Keratinocyte (primary cell): ENCODE data around the gene CLTC. TPM values are rescaled to one million over a fixed set of nuclear protein-coding genes. Genes with fewer than 3 reads are reported as not detected.

Source experiments
- DNase-seq: peaks from one replicate; pipeline ENCODE4 v3.0.0-alpha.2; 2011; ENCODE audit warnings: low read depth, missing footprints, low spot score
- FAIRE-seq: peaks from 2 replicates; lab custom pipeline; 2011; peaks lifted over from hg19 to GRCh38; lab: Jason Lieb, UNC
- H2AFZ ChIP-seq: 2 replicates; pipeline ENCODE4 v1.6.0; 2012; ENCODE audit warnings: low read length, control low read depth, inconsistent platforms; ENCODE audit not compliant: control insufficient read depth
- H3K27ac ChIP-seq: 2 replicates; pipeline ENCODE4 v1.5.1; 2011; ENCODE audit warnings: low read length; ENCODE audit not compliant: control insufficient read depth, insufficient read depth
- H3K27me3 ChIP-seq: 3 replicates; pipeline ENCODE4 v1.6.0; 2011; ENCODE audit warnings: low read length; ENCODE audit not compliant: control insufficient read depth, insufficient read depth; ENCODE audit errors: extremely low read depth
- H3K36me3 ChIP-seq, 2 experiments: 2 replicates in 1 of 2; 3 replicates in 1 of 2; pipeline ENCODE4 v1.5.1; 2011; ENCODE audit warnings: low read length in 2 of 2, mild to moderate bottlenecking in 1 of 2; ENCODE audit not compliant: control insufficient read depth in 2 of 2, insufficient read depth in 2 of 2; ENCODE audit errors: extremely low read depth in 1 of 2
- H3K4me1 ChIP-seq: 3 replicates; pipeline ENCODE4 v1.5.1; 2011; ENCODE audit warnings: low read length; ENCODE audit not compliant: control insufficient read depth, insufficient read depth; ENCODE audit errors: extremely low read depth
- H3K4me2 ChIP-seq: 3 replicates; pipeline ENCODE4 v1.6.0; 2011; ENCODE audit warnings: low read depth, low read length; ENCODE audit not compliant: control insufficient read depth, insufficient read depth; ENCODE audit errors: extremely low read depth
- H3K4me3 ChIP-seq, 3 experiments: fragments of 200-600 bp in 1 of 3; sonication (generic) in 1 of 3; 2 replicates in 2 of 3; 3 replicates in 1 of 3; pipeline ENCODE4 v1.5.1; 2011 to 2016; ENCODE audit warnings: low read length in 3 of 3, mild to moderate bottlenecking in 3 of 3, control low read depth in 2 of 3, inconsistent platforms in 1 of 3, low read depth in 1 of 3, mixed read lengths in 1 of 3, mixed run types in 1 of 3, moderate library complexity in 1 of 3; ENCODE audit not compliant: control insufficient read depth in 2 of 3, insufficient read depth in 2 of 3; ENCODE audit errors: extremely low read depth in 1 of 3
- H3K79me2 ChIP-seq: 2 replicates; pipeline ENCODE4 v1.6.0; 2012; ENCODE audit warnings: low read length; ENCODE audit not compliant: control insufficient read depth, insufficient read depth
- H3K9ac ChIP-seq: 3 replicates; pipeline ENCODE4 v1.6.0; 2011; ENCODE audit warnings: low read length; ENCODE audit not compliant: control insufficient read depth, insufficient read depth; ENCODE audit errors: extremely low read depth
- H3K9me1 ChIP-seq: 3 replicates; pipeline ENCODE4 v1.6.0; 2011; ENCODE audit warnings: low read length; ENCODE audit not compliant: control insufficient read depth, insufficient read depth; ENCODE audit errors: extremely low read depth
- H3K9me3 ChIP-seq: 2 replicates; pipeline ENCODE4 v1.5.1; 2012; ENCODE audit warnings: low read depth, low read length; ENCODE audit not compliant: control insufficient read depth
- H4K20me1 ChIP-seq: 3 replicates; pipeline ENCODE4 v1.6.0; 2011; ENCODE audit warnings: low read length; ENCODE audit not compliant: control insufficient read depth, insufficient read depth; ENCODE audit errors: extremely low read depth
- EZH2 ChIP-seq: IDR thresholded peaks from one replicate; pipeline ENCODE4 v1.6.1; 2012; ENCODE audit warnings: inconsistent platforms, mild to moderate bottlenecking, low read length, moderate library complexity
- dilution Hi-C: fragments of 300-500 bp; cut with MboI; formaldehyde crosslinking; loops from one replicate; pipeline ENCODE4 v1.7.0; 2020; ENCODE audit warnings: low sequenced_read_pairs; ENCODE audit not compliant: extremely low pct_ligation_motif_present
- polyA plus RNA-seq, 5 experiments: library from polyadenylated mRNA; depleted of rRNA in 3 of 5; stranded (reverse) in 3 of 5; stranded (forward) in 1 of 5; unstranded in 1 of 5; fragments of >200 nt; gene quantifications; 1 replicate in 1 of 5; 2 replicates in 3 of 5; 3 replicates in 1 of 5; pipeline versions ENCODE4 v1.2.1 to v1.2.3, GENCODE V29; 2011 to 2012; ENCODE audit warnings: missing spikeins in 2 of 5, low read depth in 1 of 5, low replicate concordance in 1 of 5
- TF ChIP-seq, protein P1 (sequence below), 3 experiments: IDR thresholded peaks in 1 of 3; conservative IDR thresholded peaks in 1 of 3; optimal IDR thresholded peaks in 1 of 3; 2 replicates in 2 of 3; 3 replicates in 1 of 3; pipeline versions ENCODE3 to v1.5.1; 2011; ENCODE audit warnings: low read length in 3 of 3, mild to moderate bottlenecking in 3 of 3, moderate library complexity in 2 of 3, control low read depth in 1 of 3, inconsistent platforms in 1 of 3; ENCODE audit not compliant: insufficient read depth in 2 of 3; ENCODE audit errors: extremely low read depth in 1 of 3

Gene CLTC
- polyA plus RNA-seq, 1 donor (not counting 4 experiments of a cell fraction or from before 2014, with no cell fraction given): 209 TPM

DNA sequence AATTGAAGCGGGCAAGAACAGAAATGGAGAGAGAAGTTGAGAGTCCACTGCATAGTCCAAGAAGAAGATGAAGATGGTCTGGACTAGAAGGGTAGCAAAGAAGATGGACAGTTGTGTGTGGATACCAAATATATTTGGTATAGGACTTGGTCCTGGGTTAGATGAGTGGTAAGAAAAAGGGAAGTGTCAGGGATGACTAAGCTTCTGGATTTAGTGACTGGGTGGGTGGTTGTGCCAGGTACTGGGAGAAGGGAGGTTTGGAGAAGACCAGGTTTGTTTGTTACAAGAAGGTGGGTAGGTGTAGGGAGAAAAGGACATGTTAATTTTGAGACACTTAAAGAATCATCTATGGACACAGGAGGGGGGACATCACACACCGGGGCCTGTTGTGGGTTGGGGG lies 93.2 kb downstream of the CLTC start:
- dilution Hi-C loops: no loop called here

GRCh38 chr17:59714255-59714654 lies 94.6 kb downstream of the CLTC start:
- Histone ChIP-seq H3K9me3 (no peaks in the 10 kb centered on the region), H4K20me1 (peaks cover 3% of the 10 kb centered on the region), H3K9ac (no peak overlapping the region), H2AFZ (no peak overlapping the region), H3K36me3 (peaks cover 2 to 3% of the 10 kb centered on the region in 2 experiments), H3K9me1 (peaks cover 4% of the 10 kb centered on the region), H3K4me1 (peaks cover 4% of the 10 kb centered on the region), H3K4me2 (no peak overlapping the region), H3K27ac (no peak overlapping the region), H3K4me3 (no peak overlapping the region), H3K27me3 (no peaks in the 10 kb centered on the region), H3K79me2 (peaks cover 83% of the 10 kb centered on the region)
- no peak for FAIRE-seq
- dilution Hi-C loops: no loop called here
- TF ChIP-seq, protein P1, sequence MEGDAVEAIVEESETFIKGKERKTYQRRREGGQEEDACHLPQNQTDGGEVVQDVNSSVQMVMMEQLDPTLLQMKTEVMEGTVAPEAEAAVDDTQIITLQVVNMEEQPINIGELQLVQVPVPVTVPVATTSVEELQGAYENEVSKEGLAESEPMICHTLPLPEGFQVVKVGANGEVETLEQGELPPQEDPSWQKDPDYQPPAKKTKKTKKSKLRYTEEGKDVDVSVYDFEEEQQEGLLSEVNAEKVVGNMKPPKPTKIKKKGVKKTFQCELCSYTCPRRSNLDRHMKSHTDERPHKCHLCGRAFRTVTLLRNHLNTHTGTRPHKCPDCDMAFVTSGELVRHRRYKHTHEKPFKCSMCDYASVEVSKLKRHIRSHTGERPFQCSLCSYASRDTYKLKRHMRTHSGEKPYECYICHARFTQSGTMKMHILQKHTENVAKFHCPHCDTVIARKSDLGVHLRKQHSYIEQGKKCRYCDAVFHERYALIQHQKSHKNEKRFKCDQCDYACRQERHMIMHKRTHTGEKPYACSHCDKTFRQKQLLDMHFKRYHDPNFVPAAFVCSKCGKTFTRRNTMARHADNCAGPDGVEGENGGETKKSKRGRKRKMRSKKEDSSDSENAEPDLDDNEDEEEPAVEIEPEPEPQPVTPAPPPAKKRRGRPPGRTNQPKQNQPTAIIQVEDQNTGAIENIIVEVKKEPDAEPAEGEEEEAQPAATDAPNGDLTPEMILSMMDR (optimal IDR thresholded peaks at IDR 0.05 in 1 of 3, IDR thresholded peaks at IDR 0.05 in 1 of 3, conservative IDR thresholded peaks at IDR 0.05 in 1 of 3; ENCODE audit: extremely low read depth in 1 of 3, insufficient read depth in 2 of 3, low read length in 3 of 3): no peak
- no peak for TF ChIP-seq EZH2
- no peak for DNase-seq

More for the DNA sequence above, 93.2 kb downstream of the CLTC start:
- FAIRE-seq (no peak), DNase-seq (no peak)
- Histone ChIP-seq H2AFZ (no peak overlapping the region), H3K27me3 (no peaks in the 10 kb centered on the region), H4K20me1 (peaks cover 3% of the 10 kb centered on the region), H3K4me3 (no peak overlapping the region), H3K9me3 (no peaks in the 10 kb centered on the region), H3K4me1 (peaks cover 14% of the 10 kb centered on the region), H3K9me1 (peaks cover 4% of the 10 kb centered on the region), H3K27ac (no peak overlapping the region), H3K9ac (no peak overlapping the region), H3K79me2 (peaks cover 89% of the 10 kb centered on the region), H3K4me2 (no peak overlapping the region), H3K36me3 (peaks cover 0 to 3% of the 10 kb centered on the region in 2 experiments)
- TF ChIP-seq, protein P1 (optimal IDR thresholded peaks at IDR 0.05 in 1 of 3, IDR thresholded peaks at IDR 0.05 in 1 of 3, conservative IDR thresholded peaks at IDR 0.05 in 1 of 3; ENCODE audit: extremely low read depth in 1 of 3, insufficient read depth in 2 of 3, low read length in 3 of 3): no peak
- no peak for TF ChIP-seq EZH2
